GM23248 (cell line): Measurements from ENCODE around the gene MAP3K6.

Experiments
- EZH2 ChIP-seq: fragments of 200-600 bp; sonication (generic); IDR thresholded peaks from 2 replicates; pipeline ENCODE4 v1.6.1; 2018; ENCODE audit warnings: antibody characterized with exemption, mild to moderate bottlenecking; ENCODE audit not compliant: insufficient read depth, poor library complexity, severe bottlenecking
- EZH2phosphoT487 ChIP-seq: fragments of 200-600 bp; sonication (generic); IDR thresholded peaks from 2 replicates; pipeline ENCODE4 v1.6.1; 2018; ENCODE audit warnings: antibody characterized with exemption, moderate library complexity, mild to moderate bottlenecking, low read depth; ENCODE audit not compliant: insufficient read depth

DNA sequence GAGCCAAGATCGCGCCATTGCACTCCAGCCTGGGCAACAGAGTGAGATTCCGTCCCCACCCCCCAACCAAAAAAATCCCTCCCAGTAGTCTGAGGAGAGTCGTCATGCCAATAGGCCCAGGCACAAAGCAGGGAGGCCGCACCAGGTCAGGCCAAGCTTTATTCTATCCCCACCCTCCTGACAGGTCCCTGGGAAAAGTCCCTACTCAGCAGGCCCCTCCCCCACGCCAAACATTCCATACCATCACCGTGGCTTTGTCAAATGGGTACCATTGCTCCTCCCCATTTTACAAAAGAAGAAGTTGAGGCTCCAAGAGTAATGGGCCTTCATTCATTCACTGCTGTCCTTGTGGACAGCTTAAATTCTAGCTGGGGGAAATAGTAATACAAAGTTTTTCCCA lies 31.0 kb upstream of the MAP3K6 start:
- TF ChIP-seq EZH2 (no peak), EZH2phosphoT487 (no peak)
